ENCODE data around the gene PCCA.
A peak's percentile ranks its signal among the peaks of the same experiment; 100 is the strongest.

PCCA gene

GRCh38 chr13:100254002-100254401, 165.1 kb downstream of the PCCA start:
- TF ChIP-seq CTCF (conservative IDR thresholded peaks at IDR 0.05; ENCODE audit: low read depth, low read length), result no peak
- DNase-seq (ENCODE audit: low read depth), result peak; percentile 15
- H3K4me3 ChIP-seq (ENCODE audit: low read depth, low read length), result no peak overlapping the region

DNA sequence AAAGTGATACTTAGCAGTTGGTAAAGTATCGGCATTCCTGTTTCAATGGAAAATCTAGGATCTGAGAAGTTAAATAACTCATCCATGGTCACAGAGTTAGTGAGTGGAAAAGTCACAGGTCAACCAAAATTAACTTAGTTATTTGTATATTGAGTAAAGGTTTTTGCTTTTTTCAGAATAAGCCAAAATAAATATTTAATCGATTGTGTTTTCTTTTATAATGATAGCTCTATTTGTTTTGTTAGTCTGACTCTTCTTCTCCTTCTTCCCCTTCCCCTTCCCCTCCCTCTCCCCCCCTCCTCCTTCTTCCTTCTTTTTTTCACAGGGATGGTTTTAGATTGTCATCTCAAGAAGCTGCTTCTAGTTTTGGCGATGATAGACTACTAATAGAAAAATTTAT, 173.5 kb downstream of the PCCA start:
- H3K4me3 ChIP-seq (ENCODE audit: low read depth, low read length), result no peak overlapping the region
- DNase-seq (ENCODE audit: low read depth), result no peak
- no peak for TF ChIP-seq CTCF (conservative IDR thresholded peaks at IDR 0.05; ENCODE audit: low read depth, low read length)

GRCh38 chr13:100266026-100266425, 177.1 kb downstream of the PCCA start:
- no peak overlapping the region for H3K4me3 ChIP-seq (ENCODE audit: low read depth, low read length)
- TF ChIP-seq CTCF (conservative IDR thresholded peaks at IDR 0.05; ENCODE audit: low read depth, low read length), result no peak
- DNase-seq (ENCODE audit: low read depth), result no peak

GRCh38 chr13:100269837-100270236, 180.9 kb downstream of the PCCA start:
- no peak overlapping the region for H3K4me3 ChIP-seq (ENCODE audit: low read depth, low read length)
- peak; percentile 92 for DNase-seq (ENCODE audit: low read depth)
- no peak for TF ChIP-seq CTCF (conservative IDR thresholded peaks at IDR 0.05; ENCODE audit: low read depth, low read length)

DNA sequence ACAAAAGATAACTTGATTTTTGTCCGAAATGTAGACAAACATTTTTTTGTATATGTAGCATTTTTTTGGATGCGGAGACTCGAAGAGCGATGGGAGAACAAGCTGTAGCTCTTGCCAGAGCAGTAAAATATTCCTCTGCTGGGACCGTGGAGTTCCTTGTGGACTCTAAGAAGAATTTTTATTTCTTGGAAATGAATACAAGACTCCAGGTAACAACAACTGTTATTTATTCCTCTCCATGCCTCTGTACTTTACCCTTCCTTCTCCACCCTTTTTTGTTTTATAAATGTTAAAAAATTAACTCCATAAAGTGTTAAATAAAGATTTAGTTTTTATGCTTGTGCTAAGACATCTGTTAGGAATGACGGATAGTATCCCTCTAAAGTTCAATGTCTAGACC, 184.2 kb downstream of the PCCA start:
- no peak overlapping the region for H3K4me3 ChIP-seq (ENCODE audit: low read depth, low read length)
- no peak for DNase-seq (ENCODE audit: low read depth)
- TF ChIP-seq CTCF (conservative IDR thresholded peaks at IDR 0.05; ENCODE audit: low read depth, low read length), result no peak

DNA sequence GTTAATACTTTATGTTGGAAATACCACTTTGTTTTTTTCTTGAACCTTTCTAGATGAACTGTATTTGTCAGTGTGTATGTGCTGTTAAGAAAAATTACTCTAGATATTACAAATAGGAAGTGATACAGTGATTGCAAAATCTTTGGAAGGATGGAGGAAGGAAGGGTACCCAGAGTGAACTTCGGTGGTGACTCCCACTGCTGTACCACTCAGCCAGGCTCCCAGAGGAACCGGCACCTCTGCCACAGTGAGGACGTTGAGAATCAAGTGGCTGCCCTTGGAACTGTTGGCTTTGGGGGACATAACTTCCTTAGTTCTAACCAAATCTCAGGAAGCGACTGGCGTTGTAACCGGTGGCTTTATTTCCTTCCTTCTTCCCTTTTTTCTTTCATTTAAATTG, 184.7 kb downstream of the PCCA start:
- TF ChIP-seq CTCF (conservative IDR thresholded peaks at IDR 0.05; ENCODE audit: low read depth, low read length), result no peak
- H3K4me3 ChIP-seq (ENCODE audit: low read depth, low read length), result no peak overlapping the region
- no peak for DNase-seq (ENCODE audit: low read depth)

DNA sequence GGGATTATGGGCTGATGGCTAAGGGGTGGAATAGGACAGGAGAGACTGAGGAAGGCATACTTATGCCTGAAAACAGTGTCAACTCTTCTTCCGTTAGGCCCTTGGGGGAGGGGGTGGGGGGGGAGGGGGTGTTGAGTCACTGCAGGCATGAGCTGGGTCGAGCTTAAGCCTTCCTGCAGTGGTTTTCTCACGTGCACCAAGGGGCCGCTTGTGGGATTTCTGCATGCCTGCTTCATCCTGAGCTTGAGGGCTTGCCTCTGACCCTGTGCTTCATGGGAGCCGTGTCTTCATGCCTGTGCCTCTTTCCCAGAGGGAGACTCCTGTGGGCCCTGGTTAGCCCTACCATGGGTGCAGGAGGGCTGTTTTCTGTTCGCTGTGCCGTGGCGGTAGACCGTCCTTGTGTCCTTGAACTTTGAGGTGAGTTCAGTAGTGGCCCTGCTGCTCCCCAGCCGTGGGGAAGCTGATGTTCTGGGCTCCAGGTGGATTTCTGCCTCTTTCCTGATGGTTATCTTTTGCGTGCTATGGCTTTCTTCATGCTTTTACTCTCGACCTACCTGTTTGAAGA, 186.1 kb downstream of the PCCA start:
- no peak for TF ChIP-seq CTCF (conservative IDR thresholded peaks at IDR 0.05; ENCODE audit: low read depth, low read length)
- H3K4me3 ChIP-seq (ENCODE audit: low read depth, low read length), result no peak overlapping the region
- peak; percentile 66 for DNase-seq (ENCODE audit: low read depth)
